ENCODE measurements around the gene SSUH2.

DNA sequence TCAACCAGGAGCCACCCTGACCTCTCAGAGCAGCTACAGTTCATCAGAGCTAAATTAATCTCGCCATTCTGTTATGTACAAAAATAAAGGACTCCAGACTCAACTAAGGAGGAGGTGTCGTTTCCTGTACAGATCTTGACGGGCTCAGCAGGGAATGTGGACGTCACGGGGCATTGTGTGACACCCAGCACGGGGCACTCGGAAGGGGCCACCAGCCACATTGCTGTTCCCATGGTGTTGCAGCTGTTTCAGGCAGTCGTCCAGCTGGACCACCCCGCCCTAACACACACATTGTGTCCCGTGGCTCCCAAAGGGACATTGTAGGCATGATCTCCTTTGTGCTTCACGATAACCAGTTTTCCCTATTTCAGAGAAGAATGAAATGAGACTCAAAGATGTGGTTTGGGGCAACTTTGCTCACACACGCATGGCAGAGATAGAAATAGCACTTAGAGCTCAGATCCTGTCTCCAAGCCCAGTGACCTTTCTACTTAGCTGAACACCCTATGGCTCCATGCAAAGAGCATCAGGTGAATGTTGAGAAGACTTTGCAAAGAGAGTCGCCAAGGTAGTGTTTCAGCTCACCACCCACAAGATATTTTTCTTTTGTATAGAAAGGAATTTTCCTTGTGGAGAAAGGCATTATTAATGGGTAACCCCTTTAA is 5.5 kb downstream of the SSUH2 start:
- TF ChIP-seq, protein P1, sequence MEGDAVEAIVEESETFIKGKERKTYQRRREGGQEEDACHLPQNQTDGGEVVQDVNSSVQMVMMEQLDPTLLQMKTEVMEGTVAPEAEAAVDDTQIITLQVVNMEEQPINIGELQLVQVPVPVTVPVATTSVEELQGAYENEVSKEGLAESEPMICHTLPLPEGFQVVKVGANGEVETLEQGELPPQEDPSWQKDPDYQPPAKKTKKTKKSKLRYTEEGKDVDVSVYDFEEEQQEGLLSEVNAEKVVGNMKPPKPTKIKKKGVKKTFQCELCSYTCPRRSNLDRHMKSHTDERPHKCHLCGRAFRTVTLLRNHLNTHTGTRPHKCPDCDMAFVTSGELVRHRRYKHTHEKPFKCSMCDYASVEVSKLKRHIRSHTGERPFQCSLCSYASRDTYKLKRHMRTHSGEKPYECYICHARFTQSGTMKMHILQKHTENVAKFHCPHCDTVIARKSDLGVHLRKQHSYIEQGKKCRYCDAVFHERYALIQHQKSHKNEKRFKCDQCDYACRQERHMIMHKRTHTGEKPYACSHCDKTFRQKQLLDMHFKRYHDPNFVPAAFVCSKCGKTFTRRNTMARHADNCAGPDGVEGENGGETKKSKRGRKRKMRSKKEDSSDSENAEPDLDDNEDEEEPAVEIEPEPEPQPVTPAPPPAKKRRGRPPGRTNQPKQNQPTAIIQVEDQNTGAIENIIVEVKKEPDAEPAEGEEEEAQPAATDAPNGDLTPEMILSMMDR (IDR thresholded peaks at IDR 0.05; ENCODE audit: insufficient read depth, low read length, poor library complexity, severe bottlenecking) = no peak
- no peak for TF ChIP-seq EZH2phosphoT487 (conservative IDR thresholded peaks at IDR 0.05; ENCODE audit: low read length)

Data from SU-DHL-6 (cell line).